ENCODE measurements around the gene ZFR.
"Not testable (repeated sequence)": the region's sequence is repeated elsewhere in the genome, so short reads cannot be mapped to it uniquely, and the experiment has no call there.

Gene ZFR

DNA sequence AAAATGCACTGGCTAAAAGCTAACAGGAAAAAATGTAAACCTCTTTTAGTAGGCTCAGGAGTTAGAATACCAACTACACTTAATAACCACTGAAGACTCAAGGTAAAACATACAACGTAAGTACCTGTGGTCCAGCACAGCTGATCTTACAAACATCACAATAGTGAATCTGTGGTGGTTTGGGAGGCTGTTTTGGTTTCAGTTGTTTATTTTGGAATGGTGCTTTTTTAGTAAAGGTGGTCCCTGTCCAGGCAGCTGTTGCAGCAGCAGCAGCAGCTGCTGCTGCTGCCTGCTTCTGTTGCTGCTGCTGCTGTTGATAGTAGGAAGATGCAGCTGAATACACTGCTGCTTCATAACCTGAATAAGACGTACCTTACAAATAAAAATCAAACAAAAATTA lies 37.9 kb downstream of the ZFR start:
- DNase-seq, result no peak

DNA sequence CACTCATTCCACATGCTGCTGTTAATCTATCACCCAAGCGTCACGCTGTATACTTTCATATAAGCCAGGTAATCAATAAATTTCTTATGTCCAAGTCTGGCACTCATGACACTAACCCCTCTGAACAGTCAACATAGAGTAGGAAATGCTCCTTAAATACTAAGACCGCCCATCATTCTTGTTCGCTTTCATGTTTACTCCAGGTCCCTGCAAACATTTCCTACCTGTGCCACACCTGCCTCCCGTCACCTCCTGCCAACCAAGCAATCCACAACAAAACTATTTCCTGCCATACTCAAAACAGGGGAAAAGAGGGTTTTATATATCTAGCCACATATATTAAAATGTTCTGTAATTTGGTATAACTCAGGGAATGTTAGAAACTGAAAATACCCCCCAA lies 39.0 kb downstream of the ZFR start:
- no peak for DNase-seq

DNA sequence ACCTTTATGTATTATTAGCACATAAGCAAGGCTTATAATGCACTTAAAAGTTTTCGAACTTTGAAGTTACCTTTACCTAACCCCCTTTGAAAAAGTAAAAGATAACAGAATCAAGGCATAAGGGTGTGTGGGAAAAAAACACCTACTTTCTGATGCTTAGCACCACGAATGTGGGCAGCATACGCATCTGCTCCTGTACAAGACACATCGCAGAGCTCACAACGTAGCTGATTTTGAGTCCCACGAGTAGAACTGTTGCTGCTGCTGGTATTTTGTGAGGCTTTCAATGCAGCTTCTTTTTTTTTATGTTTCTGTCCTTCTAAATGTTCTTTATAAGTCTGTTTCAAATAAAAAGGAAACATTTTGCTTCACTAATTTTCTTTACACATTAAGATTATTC lies 40.8 kb downstream of the ZFR start:
- DNase-seq, result no peak

DNA sequence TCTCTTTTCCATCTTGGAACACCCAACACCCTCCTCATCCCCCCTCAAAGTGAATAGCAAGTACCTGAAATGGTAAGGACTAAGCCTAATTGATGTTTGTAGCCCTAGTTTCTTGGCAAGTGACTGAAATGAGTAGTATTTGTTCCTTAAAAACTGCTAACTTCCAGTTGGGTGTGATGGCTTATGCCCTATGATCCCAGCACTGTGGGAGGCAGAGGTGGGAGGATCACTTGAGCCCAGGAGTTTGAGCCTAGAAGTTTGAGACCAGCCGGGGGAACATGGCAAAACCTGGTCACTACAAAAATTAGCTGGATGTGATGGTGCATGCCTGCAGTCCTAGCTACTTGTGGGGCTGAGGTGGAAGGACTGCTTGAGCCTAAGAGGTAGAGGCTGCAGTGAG lies 44.1 kb downstream of the ZFR start:
- DNase-seq, result no peak

DNA sequence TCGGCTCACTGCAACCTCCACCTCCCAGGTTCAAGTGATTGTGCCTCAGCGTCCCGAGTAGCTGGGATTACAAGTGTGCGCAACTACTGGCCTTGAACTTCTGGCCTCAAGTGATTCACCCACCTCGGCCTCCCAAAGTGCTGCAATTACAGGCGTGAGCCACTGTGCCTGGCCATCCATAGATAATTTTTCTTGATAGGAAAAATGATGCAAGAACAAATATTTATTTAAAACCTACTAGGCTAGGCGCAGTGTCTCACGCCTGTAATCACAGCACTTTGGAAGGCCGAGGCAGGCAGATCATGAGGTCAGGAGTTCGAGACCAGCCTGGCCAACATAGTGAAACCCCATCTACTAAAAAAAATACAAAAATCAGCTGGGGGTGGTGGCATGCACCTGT lies 45.8 kb downstream of the ZFR start:
- not testable (repeated sequence) for DNase-seq

DNA sequence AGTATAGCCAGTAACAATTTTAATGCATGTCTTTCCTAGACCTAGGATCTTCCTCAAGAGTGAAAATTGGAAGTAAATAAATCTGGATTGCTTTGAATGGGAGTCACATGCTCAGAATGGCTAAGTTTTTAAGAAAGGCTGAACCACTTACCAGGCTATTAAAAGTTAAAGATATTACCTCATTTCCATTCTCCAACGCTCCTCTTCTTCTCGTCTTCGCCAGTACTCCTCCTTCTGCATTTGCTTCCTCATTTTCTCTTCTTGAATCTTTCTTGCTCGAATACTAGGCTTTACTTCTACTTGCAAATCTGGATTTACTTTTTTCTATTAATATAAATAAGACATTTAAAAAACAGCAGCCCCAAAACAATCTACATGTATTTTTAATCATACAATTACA lies 49.6 kb downstream of the ZFR start:
- DNase-seq, result no peak

DNA sequence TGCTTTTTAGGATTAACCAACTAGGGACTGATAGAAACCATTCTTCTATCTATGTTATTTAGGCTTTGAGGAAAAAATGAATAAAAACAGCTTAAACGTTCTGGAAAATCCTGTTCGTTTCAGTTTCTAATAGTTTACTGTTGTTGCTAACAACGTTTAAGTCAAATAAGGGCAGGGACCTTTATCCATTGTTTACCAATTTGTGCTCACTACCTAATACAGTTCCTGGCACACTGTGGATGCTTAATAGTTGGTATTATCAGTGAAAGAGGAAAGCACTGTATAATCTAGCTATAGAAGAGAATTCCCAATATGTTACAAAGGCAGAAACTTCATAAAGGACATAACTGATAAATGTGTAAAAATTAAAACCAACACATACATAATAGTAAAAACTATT lies 52.5 kb downstream of the ZFR start:
- no peak for DNase-seq

DNA sequence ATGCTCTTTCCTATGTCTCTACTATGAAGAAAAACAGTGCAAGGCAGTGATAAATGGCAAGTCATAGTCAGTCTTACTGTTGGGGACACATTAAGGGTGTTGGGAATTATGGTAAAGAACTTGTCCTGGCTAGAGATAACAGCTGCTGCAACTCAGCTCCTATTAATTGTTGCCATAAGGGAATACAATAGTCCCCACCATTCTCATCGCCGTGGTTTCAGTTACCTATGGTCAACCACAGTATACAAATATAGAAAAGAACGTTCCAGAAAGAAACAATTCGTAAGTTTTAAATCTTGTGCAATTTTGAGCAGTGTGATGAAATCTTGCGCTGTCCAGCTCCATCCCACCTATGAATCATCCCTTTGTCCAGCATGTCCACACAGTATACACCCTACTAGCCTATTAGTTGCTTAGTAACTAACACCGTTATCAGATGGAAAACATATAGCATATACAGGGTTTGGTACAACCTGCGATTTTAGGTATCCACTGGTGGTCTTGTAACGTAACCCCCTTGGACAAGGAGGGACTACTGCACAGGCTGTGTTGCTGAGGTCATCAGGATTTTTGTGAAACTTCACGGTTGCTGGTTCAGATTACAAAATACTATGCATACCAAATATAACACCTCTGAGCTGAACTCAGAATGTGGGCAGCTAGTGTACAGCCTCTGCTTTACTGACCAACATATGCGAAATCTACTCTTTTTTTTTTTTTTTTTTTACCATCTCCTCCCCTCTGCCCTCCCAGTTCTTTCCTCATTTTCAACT lies 53.5 kb downstream of the ZFR start:
- DNase-seq, result no peak

DNA sequence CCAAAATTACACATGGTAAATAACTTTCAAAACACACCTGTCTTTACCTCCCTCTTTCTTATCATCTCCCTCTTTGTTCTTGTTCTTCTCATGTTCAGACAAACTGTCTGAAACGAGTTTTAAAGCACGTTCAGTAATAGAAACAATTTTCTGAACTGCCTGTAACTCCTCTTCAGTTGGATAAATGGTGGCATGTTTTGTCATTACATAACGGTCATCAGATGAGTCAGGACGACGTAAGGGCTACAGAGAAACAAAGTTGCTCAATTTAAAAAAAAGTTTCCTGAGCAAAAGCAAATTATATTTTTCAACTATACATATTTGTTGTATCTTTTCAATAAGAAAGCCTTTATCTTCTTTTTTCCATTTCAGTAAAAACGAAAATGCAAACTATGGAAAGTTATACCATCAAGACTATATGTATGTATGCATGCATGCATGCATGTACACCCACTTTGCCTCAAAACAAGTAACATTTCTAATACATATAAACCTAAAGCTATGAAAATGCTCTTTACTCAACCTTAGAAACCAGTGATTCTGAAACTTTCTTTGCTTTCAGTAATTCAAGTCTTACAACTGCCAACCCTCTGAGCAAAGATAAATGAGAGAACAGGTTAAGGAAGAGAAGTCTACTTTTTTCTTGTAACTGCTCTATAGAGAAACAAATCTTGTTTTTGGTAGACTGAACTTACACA lies 56.0 kb downstream of the ZFR start:
- peak in 1 of 5 donors; percentile 33 for DNase-seq

DNA sequence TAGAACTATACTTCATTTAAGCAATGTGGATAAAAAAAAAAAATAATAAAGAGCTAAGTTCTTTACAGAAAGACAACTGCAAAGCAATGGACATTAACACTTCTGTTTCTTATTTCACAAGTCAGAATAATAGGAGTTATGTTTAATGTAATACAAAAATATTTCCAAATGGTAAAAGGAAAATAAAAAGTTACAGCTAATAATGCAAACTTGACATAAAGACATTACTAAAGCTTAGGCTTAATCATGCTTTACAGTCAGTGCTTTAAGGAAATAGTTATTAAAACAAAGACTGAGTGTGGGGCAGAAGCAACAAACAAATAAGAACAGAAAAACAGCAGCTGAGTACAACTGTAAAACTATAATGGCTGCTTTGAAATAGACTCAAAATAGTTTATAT lies 56.7 kb downstream of the ZFR start:
- DNase-seq, result no peak

DNA sequence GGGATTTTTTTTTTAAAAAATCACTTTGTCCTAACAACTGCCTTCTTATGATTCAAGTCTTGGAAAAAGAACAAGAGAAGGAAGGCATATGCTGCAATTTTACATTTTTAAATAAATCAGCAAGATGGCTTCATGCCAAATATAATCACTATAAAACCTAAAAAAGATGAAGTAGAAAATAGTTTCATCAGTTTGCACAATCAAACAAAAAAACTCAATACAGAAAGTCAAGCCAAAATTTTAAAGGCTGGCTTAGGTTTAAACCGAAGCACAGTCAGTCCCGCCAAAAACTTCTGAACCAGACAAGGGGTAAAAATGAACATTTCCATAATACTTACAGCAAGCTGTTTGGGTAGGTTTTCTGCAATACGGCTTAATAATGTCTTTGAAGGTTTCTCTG lies 57.3 kb downstream of the ZFR start:
- DNase-seq, result no peak

DNA sequence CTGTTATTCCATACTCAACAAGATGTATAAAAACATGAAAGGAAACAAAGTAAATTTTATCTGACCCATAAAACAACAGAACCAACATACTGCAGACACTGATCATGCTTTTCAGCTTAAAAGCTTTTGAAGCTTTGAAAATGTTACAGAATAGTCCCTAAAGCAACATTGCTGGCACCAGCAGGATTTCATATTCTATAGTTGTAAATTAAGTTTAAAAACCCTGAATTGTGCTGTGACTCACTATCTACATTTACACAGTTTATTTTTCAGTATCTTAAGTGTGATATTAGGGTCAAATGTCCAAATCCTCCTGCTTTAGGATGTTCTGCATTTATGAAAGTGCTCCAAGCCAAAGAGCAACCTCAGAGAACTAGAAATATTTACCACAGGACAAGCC lies 59.9 kb downstream of the ZFR start:
- no peak for DNase-seq

DNA sequence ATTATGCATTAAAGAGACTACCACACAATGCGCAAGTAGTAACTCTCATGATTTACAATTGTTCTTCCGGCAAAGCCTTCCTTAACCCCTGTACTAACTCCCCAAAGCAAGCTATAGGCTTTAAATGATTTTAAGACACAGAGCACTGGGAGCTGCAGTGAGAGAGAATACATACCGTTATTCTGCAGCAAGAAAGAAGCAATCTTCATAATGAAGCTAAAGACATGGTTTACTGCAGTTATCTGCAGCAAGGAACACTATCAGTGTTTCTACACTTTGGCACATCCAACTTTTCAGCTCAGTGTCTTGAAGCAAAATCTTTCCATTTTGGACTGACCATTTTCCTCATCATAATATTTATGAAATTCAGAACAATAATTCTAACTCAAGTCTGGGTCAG lies 61.0 kb downstream of the ZFR start:
- no peak for DNase-seq

DNA sequence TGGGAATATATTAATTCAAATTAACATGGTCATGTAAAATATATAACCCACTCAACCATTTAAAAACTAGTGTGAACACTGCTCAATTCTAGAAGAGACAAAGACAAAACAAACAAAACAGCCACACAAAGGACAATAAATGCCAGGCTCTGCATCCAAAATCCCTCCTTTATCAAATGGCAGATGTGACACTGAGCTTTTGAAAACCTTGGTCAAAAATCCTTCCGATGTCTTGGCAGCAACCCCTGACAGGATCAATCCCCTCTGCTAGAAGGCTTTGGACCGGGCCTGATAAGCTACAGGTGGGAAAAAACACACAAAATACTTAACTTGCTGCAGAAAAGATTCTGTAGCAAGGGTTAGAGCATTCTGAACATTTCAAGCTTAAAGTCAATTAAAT lies 61.5 kb downstream of the ZFR start:
- no peak for DNase-seq

DNA sequence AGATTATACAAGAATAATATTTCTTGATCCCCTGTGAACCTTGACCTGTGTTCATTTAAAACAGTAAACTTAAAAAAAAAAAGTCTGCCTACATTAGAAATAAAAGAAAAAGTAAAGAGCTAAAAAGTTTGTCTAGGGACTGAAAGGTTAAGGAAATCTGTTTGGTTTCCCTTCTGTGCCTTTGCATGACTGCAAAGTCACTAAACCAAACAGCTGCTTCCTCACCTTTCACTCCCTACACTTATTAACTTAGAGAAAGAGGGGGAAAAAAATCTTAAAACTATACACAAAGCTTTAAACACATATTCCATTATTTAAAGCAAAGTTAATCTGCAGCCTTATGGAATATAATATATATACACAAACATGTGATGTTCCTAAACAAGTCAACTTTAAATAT lies 65.1 kb downstream of the ZFR start:
- no peak for DNase-seq

DNA sequence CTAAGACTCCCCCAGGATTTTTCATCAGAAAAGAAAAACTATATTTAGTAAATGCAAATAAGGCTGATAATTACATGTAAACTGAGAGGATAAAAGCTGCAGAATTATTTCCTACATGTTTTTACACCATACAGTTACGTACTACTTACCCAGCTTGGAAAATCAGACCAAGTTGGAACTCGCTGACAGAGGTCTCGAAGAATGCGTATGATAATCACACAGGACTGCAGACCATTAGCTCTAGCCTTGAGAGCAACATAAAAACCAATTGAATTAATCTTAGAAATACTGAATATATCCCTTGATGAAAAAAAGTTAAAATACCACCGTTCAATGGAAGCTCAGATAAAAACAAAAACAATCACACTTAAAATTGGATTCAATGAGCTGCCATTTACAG lies 65.6 kb downstream of the ZFR start:
- DNase-seq, result no peak

DNA sequence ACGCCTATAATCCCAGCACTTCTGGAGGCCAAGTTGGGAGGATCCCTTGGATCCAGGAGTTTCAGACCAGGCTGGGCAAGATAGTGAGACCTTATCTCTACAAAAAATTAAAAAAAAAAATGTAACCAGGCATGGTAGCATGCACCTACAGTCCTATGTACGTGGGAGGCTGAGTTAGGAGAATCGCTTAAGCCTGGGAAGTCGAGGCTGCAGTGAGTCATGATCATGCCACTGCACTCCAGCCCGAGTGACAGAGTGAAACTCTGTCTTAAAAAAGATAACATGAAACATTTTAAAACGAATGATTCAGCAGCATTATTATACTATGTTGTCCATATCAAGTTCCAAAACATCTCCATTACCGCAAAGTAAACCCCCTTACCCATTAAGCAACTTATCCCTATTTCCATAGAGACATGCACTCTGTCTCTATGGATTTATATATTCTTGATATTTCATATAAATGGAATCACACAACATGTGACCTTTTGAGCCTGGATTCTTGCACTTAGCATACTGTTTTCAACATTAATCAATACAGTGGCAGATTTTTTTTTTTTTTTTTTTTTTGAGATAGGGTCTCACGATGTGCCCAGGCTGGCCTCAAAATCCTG lies 74.9 kb downstream of the ZFR start:
- DNase-seq, result no peak

DNA sequence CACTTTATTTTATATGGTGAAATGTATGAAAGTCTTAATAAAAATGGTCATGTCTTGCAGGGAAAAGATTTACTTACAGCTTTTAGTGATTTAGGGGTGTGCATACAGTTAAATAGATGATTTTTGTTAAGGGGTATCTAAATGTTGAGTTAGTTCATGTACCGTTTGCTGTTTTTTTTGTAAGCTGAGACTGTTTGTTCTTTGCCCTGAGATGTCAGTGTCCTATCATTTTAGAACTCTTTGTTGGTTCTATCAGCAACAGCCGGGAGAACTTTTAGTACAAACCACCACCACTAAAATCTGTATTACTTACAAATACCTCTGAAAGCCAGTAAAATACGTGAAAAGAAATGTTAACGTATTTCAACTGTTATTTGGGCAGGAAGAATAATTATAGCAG lies 75.5 kb downstream of the ZFR start:
- no peak for DNase-seq

DNA sequence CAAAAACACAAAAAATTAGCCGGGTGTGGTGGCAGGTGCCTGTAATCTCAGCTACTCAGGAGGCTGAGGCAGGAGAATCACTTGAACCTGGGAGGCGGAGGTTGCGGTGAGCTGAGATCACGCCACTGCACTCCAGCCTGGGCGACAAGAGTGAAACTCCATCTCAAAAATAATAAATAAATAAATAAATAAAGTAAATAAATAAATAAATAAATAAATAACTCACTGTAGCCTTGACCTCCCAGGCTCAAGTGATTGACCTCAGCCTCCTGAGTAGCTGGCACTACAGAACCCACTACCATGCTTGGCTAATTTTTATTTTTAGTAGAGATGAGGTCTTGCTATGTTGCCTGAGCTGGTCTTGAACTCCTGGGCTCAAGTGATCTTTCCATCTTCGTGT lies 77.3 kb downstream of the ZFR start:
- DNase-seq, result not testable (repeated sequence)

DNA sequence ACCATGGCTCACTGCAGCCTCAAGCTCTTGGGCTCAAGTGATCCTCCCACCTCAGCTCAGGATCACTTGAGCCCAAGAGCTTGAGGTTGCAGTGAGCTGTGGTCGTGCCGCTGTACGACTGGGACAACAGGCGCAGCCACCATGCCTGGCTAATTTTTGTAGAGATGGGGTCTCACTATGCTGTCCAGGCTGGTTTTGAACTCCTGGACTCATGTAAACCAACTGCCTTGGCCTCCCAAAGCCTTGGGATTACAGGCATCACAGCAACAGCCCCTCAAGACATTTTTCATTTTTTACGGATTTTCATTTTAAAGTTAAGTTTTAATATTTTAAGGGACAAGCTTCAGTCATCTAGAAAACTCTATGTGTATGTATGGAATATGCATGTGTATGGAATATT lies 78.9 kb downstream of the ZFR start:
- DNase-seq, result no peak

DNA sequence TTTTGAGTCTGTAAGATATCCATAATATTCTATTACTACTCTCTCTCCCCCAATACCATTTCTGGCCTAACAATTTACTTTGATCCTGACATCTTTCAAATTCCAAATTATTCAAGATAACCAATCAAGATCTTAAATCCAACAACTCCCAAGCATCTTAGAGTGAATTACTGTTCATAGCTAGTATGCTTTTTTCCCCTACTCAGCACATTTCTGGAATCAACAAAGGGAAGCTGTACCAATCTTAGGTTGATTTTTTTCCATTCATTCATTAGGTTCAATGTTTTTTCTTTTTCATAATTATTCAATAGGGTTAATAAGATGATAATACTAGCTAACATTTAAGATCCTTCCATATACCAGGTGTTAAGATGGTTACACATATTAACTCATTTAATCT lies 81.5 kb downstream of the ZFR start:
- DNase-seq, result no peak

DNA sequence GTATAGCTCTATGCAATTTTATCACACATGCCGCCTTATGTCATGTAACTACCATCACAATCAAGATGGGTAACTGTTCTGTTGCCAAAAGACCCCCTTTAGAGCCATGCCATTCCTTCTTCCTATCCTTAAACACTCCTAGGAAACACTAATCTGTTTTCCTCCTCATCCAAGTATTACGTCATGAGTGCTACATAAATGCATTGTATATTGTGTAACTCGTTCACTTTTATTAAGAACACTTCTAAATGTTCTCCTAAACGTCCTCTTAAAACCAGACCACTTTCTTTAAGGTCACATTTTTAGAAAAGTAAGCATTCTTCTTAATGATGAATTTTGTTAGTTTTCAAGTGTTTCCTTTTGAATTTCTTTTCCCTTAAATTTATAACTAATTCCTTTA lies 82.0 kb downstream of the ZFR start:
- DNase-seq, result no peak

DNA sequence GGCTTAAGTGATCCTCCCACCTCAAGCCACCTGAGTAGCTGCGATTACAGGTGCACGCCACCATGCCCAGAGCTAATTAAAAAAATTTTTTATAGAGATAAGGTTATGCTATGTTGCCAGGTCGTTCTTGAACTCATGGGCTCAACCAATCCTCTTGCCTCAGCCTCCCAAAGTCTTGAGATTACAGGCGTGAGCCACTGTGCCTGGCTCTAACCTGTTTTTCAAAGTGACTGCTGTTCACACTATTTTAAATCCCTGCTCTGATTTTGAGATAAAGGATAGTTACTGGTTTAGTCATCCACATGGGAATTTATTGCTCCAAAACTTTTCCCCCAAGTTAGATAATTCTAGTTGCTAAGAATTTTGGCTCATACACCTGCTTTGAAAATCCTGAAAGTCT lies 83.6 kb downstream of the ZFR start:
- no peak for DNase-seq

DNA sequence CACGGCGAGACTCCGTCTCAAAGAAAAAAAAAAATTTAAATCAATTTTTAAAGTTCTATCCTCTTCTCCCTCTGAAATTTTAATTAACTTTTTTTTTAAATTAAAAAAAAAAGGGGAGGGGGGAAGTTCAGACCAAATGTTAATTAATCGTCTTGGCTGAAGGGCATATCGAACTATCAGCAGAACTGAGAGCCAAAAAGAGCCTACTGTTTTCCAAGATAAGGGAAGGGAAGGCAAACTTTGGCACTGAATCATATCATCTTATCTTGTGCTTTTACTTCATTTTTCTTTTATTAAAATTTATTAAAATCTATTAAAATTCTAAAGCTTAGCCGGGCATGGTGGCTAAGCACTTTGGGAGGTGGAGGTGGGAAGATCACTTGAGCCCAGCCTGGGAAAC lies 85.9 kb downstream of the ZFR start:
- DNase-seq, result no peak
